Fibroblast of lung (primary cell): ENCODE results near the gene CENPH. TPM values are rescaled to one million over a fixed set of nuclear protein-coding genes. Genes with fewer than 3 reads are reported as not detected.

Experiments
- DNase-seq, 2 donors: peaks; one replicate each; pipeline versions ENCODE4 v3.0.0 to v3.0.0-alpha.2; 2010; ENCODE audit warnings: low read depth in 2 of 2
- H2AFZ ChIP-seq: 2 replicates; pipeline ENCODE4 v1.5.1; 2012; ENCODE audit warnings: low read length, control low read depth, inconsistent platforms
- H3K27ac ChIP-seq: 2 replicates; pipeline ENCODE4 v1.5.1; 2011; ENCODE audit warnings: low read length, control low read depth; ENCODE audit not compliant: insufficient read depth
- H3K27me3 ChIP-seq: 2 replicates; pipeline ENCODE4 v1.5.1; 2011; ENCODE audit warnings: mild to moderate bottlenecking, low read length; ENCODE audit not compliant: control insufficient read depth, insufficient read depth
- H3K36me3 ChIP-seq: 2 replicates; pipeline ENCODE4 v1.5.1; 2011; ENCODE audit warnings: low read length; ENCODE audit not compliant: control insufficient read depth, insufficient read depth
- H3K4me1 ChIP-seq: 2 replicates; pipeline ENCODE4 v1.5.1; 2011; ENCODE audit warnings: low read length; ENCODE audit not compliant: control insufficient read depth, insufficient read depth; ENCODE audit errors: extremely low read depth
- H3K4me2 ChIP-seq: 2 replicates; pipeline ENCODE4 v1.5.1; 2011; ENCODE audit warnings: low read length, control low read depth; ENCODE audit not compliant: insufficient read depth; ENCODE audit errors: extremely low read depth
- H3K4me3 ChIP-seq, 4 experiments: fragments of 200-600 bp in 1 of 4; sonication (generic) in 1 of 4; replicated peaks in 1 of 4; 2 replicates each; pipeline ENCODE4 v1.5.1; 2011 to 2016; ENCODE audit warnings: low read length in 4 of 4, low read depth in 3 of 4, mild to moderate bottlenecking in 3 of 4, control low read depth in 2 of 4, inconsistent platforms in 1 of 4, mixed read lengths in 1 of 4; ENCODE audit not compliant: insufficient read depth in 1 of 4; ENCODE audit errors: control extremely low read depth in 1 of 4
- H3K79me2 ChIP-seq: 2 replicates; pipeline ENCODE4 v1.5.1; 2012; ENCODE audit warnings: mild to moderate bottlenecking, low read length, inconsistent platforms; ENCODE audit not compliant: control insufficient read depth, insufficient read depth
- H3K9ac ChIP-seq: 2 replicates; pipeline ENCODE4 v1.5.1; 2011; ENCODE audit warnings: mild to moderate bottlenecking, low read length, control low read depth; ENCODE audit not compliant: insufficient read depth
- H3K9me3 ChIP-seq: 2 replicates; pipeline ENCODE4 v1.5.1; 2012; ENCODE audit warnings: low read depth, low read length; ENCODE audit not compliant: control insufficient read depth, insufficient read depth
- H4K20me1 ChIP-seq: 2 replicates; pipeline ENCODE4 v1.5.1; 2011; ENCODE audit warnings: low read length; ENCODE audit not compliant: control insufficient read depth, insufficient read depth; ENCODE audit errors: extremely low read depth
- EZH2 ChIP-seq: IDR thresholded peaks from 2 replicates; pipeline ENCODE4 v1.5.1; 2012; ENCODE audit warnings: low read length, control low read depth, mild to moderate bottlenecking; ENCODE audit errors: missing control alignments
- polyA plus RNA-seq, 2 donors: library from polyadenylated mRNA; depleted of rRNA in 1 of 2; stranded (reverse) in 1 of 2; unstranded in 1 of 2; fragments of >200 nt; gene quantifications; 2 replicates each; pipeline ENCODE4 v1.2.1, GENCODE V29; 2011 to 2012; ENCODE audit warnings: missing spikeins in 1 of 2
- total RNA-seq: library from RNA; depleted of rRNA; stranded (reverse); fragments of >200 nt; gene quantifications from 2 replicates; pipeline ENCODE4 v1.2.1, GENCODE V29; 2014
- TF ChIP-seq, protein P1 (sequence below), 2 donors: IDR thresholded peaks in 1 of 2; conservative IDR thresholded peaks in 1 of 2; 1 replicate in 1 of 2; 2 replicates in 1 of 2; pipeline ENCODE4 v1.5.1; 2011 to 2012; ENCODE audit warnings: low read length in 2 of 2, control low read depth in 1 of 2, inconsistent platforms in 1 of 2, low read depth in 1 of 2, mild to moderate bottlenecking in 1 of 2

Gene CENPH
- total and polyA plus RNA-seq, 2 donors (not counting 1 experiment from before 2014, with no cell fraction given), result 7.1 to 10.9 TPM

- H3K79me2 ChIP-seq, result no peaks in the 10 kb centered on the region
These were observed 32.9 kb upstream of the CENPH start for GRCh38 chr5:69156456-69156855.

GRCh38 chr5:69158039-69158438 is 31.3 kb upstream of the CENPH start:
- no peak for DNase-seq
- H4K20me1 ChIP-seq, result no peaks in the 10 kb centered on the region
- H3K4me2 ChIP-seq, result no peak overlapping the region
- no peaks in the 10 kb centered on the region for H3K36me3 ChIP-seq
- no peaks in the 10 kb centered on the region for H3K4me1 ChIP-seq
- no peaks in the 10 kb centered on the region for H3K79me2 ChIP-seq
- no peaks in the 10 kb centered on the region for H3K9me3 ChIP-seq
- H3K9ac ChIP-seq, result no peak overlapping the region
- H3K27ac ChIP-seq, result no peak overlapping the region
- H2AFZ ChIP-seq, result no peak overlapping the region
- no peak overlapping the region for H3K4me3 ChIP-seq
- no peaks in the 10 kb centered on the region for H3K27me3 ChIP-seq
- TF ChIP-seq, protein P1, sequence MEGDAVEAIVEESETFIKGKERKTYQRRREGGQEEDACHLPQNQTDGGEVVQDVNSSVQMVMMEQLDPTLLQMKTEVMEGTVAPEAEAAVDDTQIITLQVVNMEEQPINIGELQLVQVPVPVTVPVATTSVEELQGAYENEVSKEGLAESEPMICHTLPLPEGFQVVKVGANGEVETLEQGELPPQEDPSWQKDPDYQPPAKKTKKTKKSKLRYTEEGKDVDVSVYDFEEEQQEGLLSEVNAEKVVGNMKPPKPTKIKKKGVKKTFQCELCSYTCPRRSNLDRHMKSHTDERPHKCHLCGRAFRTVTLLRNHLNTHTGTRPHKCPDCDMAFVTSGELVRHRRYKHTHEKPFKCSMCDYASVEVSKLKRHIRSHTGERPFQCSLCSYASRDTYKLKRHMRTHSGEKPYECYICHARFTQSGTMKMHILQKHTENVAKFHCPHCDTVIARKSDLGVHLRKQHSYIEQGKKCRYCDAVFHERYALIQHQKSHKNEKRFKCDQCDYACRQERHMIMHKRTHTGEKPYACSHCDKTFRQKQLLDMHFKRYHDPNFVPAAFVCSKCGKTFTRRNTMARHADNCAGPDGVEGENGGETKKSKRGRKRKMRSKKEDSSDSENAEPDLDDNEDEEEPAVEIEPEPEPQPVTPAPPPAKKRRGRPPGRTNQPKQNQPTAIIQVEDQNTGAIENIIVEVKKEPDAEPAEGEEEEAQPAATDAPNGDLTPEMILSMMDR (conservative IDR thresholded peaks at IDR 0.05 in 1 of 2, IDR thresholded peaks at IDR 0.05 in 1 of 2; ENCODE audit: low read depth in 1 of 2, low read length in 2 of 2), result no peak
- TF ChIP-seq EZH2, result no peak

More at GRCh38 chr5:69156456-69156855, 32.9 kb upstream of the CENPH start:
- no peak overlapping the region for H3K27ac ChIP-seq
- H2AFZ ChIP-seq, result no peak overlapping the region
- no peak overlapping the region for H3K9ac ChIP-seq
- no peaks in the 10 kb centered on the region for H3K4me1 ChIP-seq
- DNase-seq, result no peak
- H3K9me3 ChIP-seq, result no peaks in the 10 kb centered on the region
- no peak overlapping the region for H3K4me3 ChIP-seq
- TF ChIP-seq EZH2, result no peak
- TF ChIP-seq, protein P1 (conservative IDR thresholded peaks at IDR 0.05 in 1 of 2, IDR thresholded peaks at IDR 0.05 in 1 of 2; ENCODE audit: low read depth in 1 of 2, low read length in 2 of 2), result no peak
- no peaks in the 10 kb centered on the region for H3K36me3 ChIP-seq
- H3K27me3 ChIP-seq, result no peaks in the 10 kb centered on the region
- no peaks in the 10 kb centered on the region for H4K20me1 ChIP-seq
- H3K4me2 ChIP-seq, result no peak overlapping the region

DNA sequence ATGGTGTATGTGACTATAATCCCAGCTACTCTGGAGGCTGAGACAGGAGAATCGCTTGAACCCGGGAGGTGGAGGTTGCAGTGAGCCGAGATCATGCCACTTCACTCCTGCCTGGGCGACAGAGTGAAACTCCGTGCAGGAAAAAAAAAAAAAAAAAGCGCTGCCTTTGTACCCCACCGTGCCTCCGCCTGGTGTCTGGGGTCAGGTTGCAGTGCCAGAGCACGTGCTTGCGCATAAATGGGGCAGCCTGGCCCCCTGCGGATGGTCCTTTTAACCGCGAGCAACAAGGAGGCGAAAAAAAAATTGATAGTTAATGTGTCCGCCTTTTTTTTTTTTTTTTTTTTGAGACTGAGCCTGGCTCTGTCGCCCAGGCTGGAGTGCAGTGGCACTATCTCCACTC is 28.7 kb upstream of the CENPH start:
- no peak for DNase-seq
- no peaks in the 10 kb centered on the region for H3K36me3 ChIP-seq
- H3K9ac ChIP-seq, result no peak overlapping the region
- H3K4me2 ChIP-seq, result no peak overlapping the region
- H3K4me3 ChIP-seq, result no peak overlapping the region
- no peak overlapping the region for H2AFZ ChIP-seq
- no peaks in the 10 kb centered on the region for H4K20me1 ChIP-seq
- H3K79me2 ChIP-seq, result no peaks in the 10 kb centered on the region
- H3K27me3 ChIP-seq, result no peaks in the 10 kb centered on the region
- H3K27ac ChIP-seq, result no peak overlapping the region
- no peaks in the 10 kb centered on the region for H3K4me1 ChIP-seq
- TF ChIP-seq, protein P1 (conservative IDR thresholded peaks at IDR 0.05 in 1 of 2, IDR thresholded peaks at IDR 0.05 in 1 of 2; ENCODE audit: low read depth in 1 of 2, low read length in 2 of 2), result no peak
- TF ChIP-seq EZH2, result no peak
- no peaks in the 10 kb centered on the region for H3K9me3 ChIP-seq
